HG03439 (cell line): ENCODE measurements around the gene TMIE.

Experiments
- ATAC-seq: cut with Tn5 transposase; IDR thresholded peaks from one replicate; pipeline ENCODE4 v1.9.1; 2021; ENCODE audit warnings: mild to moderate bottlenecking, moderate library complexity; ENCODE audit not compliant: unreplicated experiment

The TMIE gene

GRCh38 chr3:46756642-46757041, 55.5 kb downstream of the TMIE start:
- no peak for ATAC-seq

- no peak for ATAC-seq
These were observed 58.3 kb downstream of the TMIE start for GRCh38 chr3:46759239-46760167.
